Neural progenitor cell (in vitro differentiated cells): ENCODE measurements around the gene SLC4A2. TPM values are rescaled to one million over a fixed set of nuclear protein-coding genes. Genes with fewer than 3 reads are reported as not detected.

Experiments
- DNase-seq: peaks from one replicate; pipeline ENCODE4 v3.0.0-alpha.2; 2016; ENCODE audit warnings: low spot score
- H2AFZ ChIP-seq: fragments of 200-600 bp; sonication (generic); replicated peaks from 2 replicates; pipeline ENCODE4 v1.6.1; 2016; ENCODE audit warnings: antibody characterized with exemption
- H3F3A ChIP-seq: fragments of 200-600 bp; sonication (generic); 2 replicates; pipeline ENCODE4 v1.6.1; 2016; ENCODE audit warnings: antibody characterized with exemption, low read depth
- H3K27ac ChIP-seq: fragments of 200-600 bp; sonication (generic); 2 replicates; pipeline ENCODE4 v1.5.1; 2016; ENCODE audit warnings: mild to moderate bottlenecking
- H3K27me3 ChIP-seq: fragments of 200-600 bp; sonication (generic); 2 replicates; pipeline ENCODE4 v1.6.1; 2016; ENCODE audit warnings: mild to moderate bottlenecking, moderate library complexity
- H3K36me3 ChIP-seq: fragments of 200-600 bp; sonication (generic); 2 replicates; pipeline ENCODE4 v1.5.1; 2016
- H3K4me1 ChIP-seq: fragments of 200-600 bp; sonication (generic); 2 replicates; pipeline ENCODE4 v1.6.1; 2016; ENCODE audit warnings: mixed run types
- H3K4me2 ChIP-seq: fragments of 200-600 bp; sonication (generic); 2 replicates; pipeline ENCODE4 v1.6.1; 2016
- H3K4me3 ChIP-seq: fragments of 200-600 bp; sonication (generic); 2 replicates; pipeline ENCODE4 v1.5.1; 2016
- H3K79me2 ChIP-seq: fragments of 200-600 bp; sonication (generic); 2 replicates; pipeline ENCODE4 v1.6.1; 2016; ENCODE audit warnings: low read depth
- H3K9ac ChIP-seq: fragments of 200-600 bp; sonication (generic); 2 replicates; pipeline ENCODE4 v1.6.1; 2016
- H3K9me3 ChIP-seq: fragments of 200-600 bp; sonication (generic); 2 replicates; pipeline ENCODE4 v1.5.1; 2016; ENCODE audit warnings: low read depth
- H4K20me1 ChIP-seq: fragments of 200-600 bp; sonication (generic); 2 replicates; pipeline ENCODE4 v1.6.1; 2016; ENCODE audit warnings: low read depth
- H3K27ac Mint-ChIP-seq: 3 replicates; pipeline ENCODE4 v1.8.0; 2021; ENCODE audit warnings: mixed read lengths
- H3K27me3 Mint-ChIP-seq: 2 replicates; pipeline ENCODE4 v1.8.0; 2022; ENCODE audit warnings: low read depth, mild to moderate bottlenecking, inconsistent platforms, moderate library complexity, mixed read lengths; ENCODE audit not compliant: insufficient read depth
- H3K36me3 Mint-ChIP-seq: 3 replicates; pipeline ENCODE4 v1.8.0; 2021; ENCODE audit warnings: mixed read lengths
- H3K4me1 Mint-ChIP-seq: 3 replicates; pipeline ENCODE4 v1.8.0; 2021; ENCODE audit warnings: mixed read lengths
- H3K4me3 Mint-ChIP-seq: 3 replicates; pipeline ENCODE4 v1.8.0; 2021; ENCODE audit warnings: mild to moderate bottlenecking, moderate library complexity, mixed read lengths
- H3K9me3 Mint-ChIP-seq: 3 replicates; pipeline ENCODE4 v1.8.0; 2020; ENCODE audit warnings: mixed read lengths
- CTCF ChIP-seq: fragments of 200-600 bp; sonication (generic); IDR thresholded peaks from 2 replicates; pipeline ENCODE4 v1.5.1; 2017; ENCODE audit warnings: antibody characterized with exemption, mild to moderate bottlenecking
- EZH2 ChIP-seq: fragments of 200-600 bp; sonication (generic); IDR thresholded peaks from 2 replicates; pipeline ENCODE4 v1.6.1; 2017; ENCODE audit warnings: antibody characterized with exemption, mild to moderate bottlenecking, moderate library complexity
- EZH2phosphoT487 ChIP-seq: fragments of 200-600 bp; sonication (generic); IDR thresholded peaks from 2 replicates; pipeline ENCODE4 v1.6.1; 2017; ENCODE audit warnings: antibody characterized with exemption
- total RNA-seq: library from RNA; depleted of rRNA; stranded (reverse); fragments of >200 nt; gene quantifications from 2 replicates; pipeline ENCODE4 v1.2.3, GENCODE V29; 2015; ENCODE audit warnings: low replicate concordance

SLC4A2 gene
- total RNA-seq, 1 donor from 2014 or later, result 26.1 TPM

- H3K36me3 Mint-ChIP-seq, result peaks cover 4% of the 10 kb centered on the region
- peaks cover 57% of the 10 kb centered on the region for H3F3A ChIP-seq
- peak overlapping the region; percentile 84 for H3K4me3 Mint-ChIP-seq
- no peak overlapping the region for H3K27ac Mint-ChIP-seq
- peaks cover 64% of the 10 kb centered on the region for H3K79me2 ChIP-seq
- no peak overlapping the region for H3K9ac ChIP-seq
- H3K4me1 Mint-ChIP-seq, result peaks cover 42% of the 10 kb centered on the region
- H3K4me3 ChIP-seq, result peak overlapping the region; percentile 88
- H3K4me2 ChIP-seq, result peak overlapping the region; percentile 97
- DNase-seq, result peak; percentile 37
- H3K9me3 Mint-ChIP-seq, result no peaks in the 10 kb centered on the region
- H3K9me3 ChIP-seq, result no peaks in the 10 kb centered on the region
- H2AFZ ChIP-seq, result no peak overlapping the region
- H3K27me3 Mint-ChIP-seq, result peaks cover 22% of the 10 kb centered on the region
- H3K27me3 ChIP-seq, result peaks cover 21% of the 10 kb centered on the region
- no peak overlapping the region for H3K27ac ChIP-seq
- peaks cover 35% of the 10 kb centered on the region for H3K4me1 ChIP-seq
- peaks cover 64% of the 10 kb centered on the region for H4K20me1 ChIP-seq
- H3K36me3 ChIP-seq, result no peaks in the 10 kb centered on the region
- TF ChIP-seq CTCF, result no peak
Measured at GRCh38 chr7:151088019-151088855, 28.8 kb downstream of the SLC4A2 start.

- H3K9me3 ChIP-seq, result no peaks in the 10 kb centered on the region
- peaks cover 73% of the 10 kb centered on the region for H3K79me2 ChIP-seq
- H3K36me3 ChIP-seq, result no peaks in the 10 kb centered on the region
- H3K9ac ChIP-seq, result no peak overlapping the region
- peaks cover 35% of the 10 kb centered on the region for H3K4me1 ChIP-seq
- H3K4me2 ChIP-seq, result peak overlapping the region; percentile 97
- Mint-ChIP-seq H3K4me3 (peak overlapping the region; percentile 84), H3K9me3 (no peaks in the 10 kb centered on the region), H3K4me1 (peaks cover 39% of the 10 kb centered on the region), H3K27me3 (peaks cover 22% of the 10 kb centered on the region), H3K36me3 (peaks cover 4% of the 10 kb centered on the region), H3K27ac (peak overlapping the region; percentile 11)
- peaks cover 72% of the 10 kb centered on the region for H4K20me1 ChIP-seq
- H3F3A ChIP-seq, result peaks cover 52% of the 10 kb centered on the region
- H3K27ac ChIP-seq, result no peak overlapping the region
- H3K4me3 ChIP-seq, result peak overlapping the region; percentile 88
- TF ChIP-seq EZH2 (no peak), EZH2phosphoT487 (no peak), CTCF (no peak)
- H3K27me3 ChIP-seq, result peaks cover 15% of the 10 kb centered on the region
- DNase-seq, result peak; percentile 75
- no peak overlapping the region for H2AFZ ChIP-seq
Measured at GRCh38 chr7:151088856-151089699, 29.7 kb downstream of the SLC4A2 start.

- H2AFZ ChIP-seq, result no peak overlapping the region
- TF ChIP-seq CTCF (no peak), EZH2phosphoT487 (no peak), EZH2 (no peak)
- H3K9ac ChIP-seq, result no peak overlapping the region
- H3K9me3 ChIP-seq, result no peaks in the 10 kb centered on the region
- H3K4me1 Mint-ChIP-seq, result peaks cover 34% of the 10 kb centered on the region
- peaks cover 83% of the 10 kb centered on the region for H3K79me2 ChIP-seq
- peaks cover 83% of the 10 kb centered on the region for H4K20me1 ChIP-seq
- H3K36me3 Mint-ChIP-seq, result peaks cover 4% of the 10 kb centered on the region
- H3K36me3 ChIP-seq, result no peaks in the 10 kb centered on the region
- H3K27ac ChIP-seq, result no peak overlapping the region
- H3K4me1 ChIP-seq, result peaks cover 32% of the 10 kb centered on the region
- no peak overlapping the region for H3K27ac Mint-ChIP-seq
- peaks cover 18% of the 10 kb centered on the region for H3K27me3 Mint-ChIP-seq
- peaks cover 44% of the 10 kb centered on the region for H3F3A ChIP-seq
- H3K4me3 Mint-ChIP-seq, result peak overlapping the region; percentile 84
- peak overlapping the region; percentile 97 for H3K4me2 ChIP-seq
- no peaks in the 10 kb centered on the region for H3K9me3 Mint-ChIP-seq
- no peak for DNase-seq
- no peak overlapping the region for H3K4me3 ChIP-seq
- H3K27me3 ChIP-seq, result peaks cover 11% of the 10 kb centered on the region
Measured at GRCh38 chr7:151089893-151090730, 30.7 kb downstream of the SLC4A2 start.
